K562 (cell line): ENCODE data around the gene MARS1. TPM values are rescaled to one million over a fixed set of nuclear protein-coding genes. Genes with fewer than 3 reads are reported as not detected.
A peak's percentile ranks its signal among the peaks of the same experiment; 100 is the strongest.

Experiments
- GTF2A2 ChIP-seq: IDR thresholded peaks from 2 replicates; pipeline ENCODE4 v1.6.1; 2016; ENCODE audit warnings: mild to moderate bottlenecking, missing genetic modification characterization, missing compliant biosample characterization
- HNRNPL ChIP-seq: fragments of 200-400 bp; formaldehyde crosslinking; IDR thresholded peaks from 2 replicates; pipeline ENCODE4 v1.6.1; 2017; ENCODE audit warnings: low read depth, mild to moderate bottlenecking, low read length
- HOXB6 ChIP-seq: fragments of 250-450 bp; sonication (Bioruptor Pico); IDR thresholded peaks from 2 replicates; pipeline ENCODE4 v1.5.1; 2022; ENCODE audit warnings: mild to moderate bottlenecking, borderline replicate concordance
- NFATC3 ChIP-seq: fragments of 450-650 bp; IDR thresholded peaks from 2 replicates; pipeline ENCODE4 v1.6.1; 2017; ENCODE audit warnings: mild to moderate bottlenecking
- PHB ChIP-seq: fragments of 250-450 bp; sonication (Bioruptor Pico); IDR thresholded peaks from 2 replicates; pipeline ENCODE4 v1.5.0; 2021
- PHF8 ChIP-seq: fragments of 200-600 bp; sonication (generic); IDR thresholded peaks from 2 replicates; pipeline ENCODE4 v1.6.1; 2012; ENCODE audit warnings: mixed run types, mild to moderate bottlenecking, inconsistent platforms, low read length, moderate library complexity, borderline replicate concordance
- PTTG1 ChIP-seq: fragments of 450-650 bp; IDR thresholded peaks from 2 replicates; pipeline ENCODE4 v1.6.1; 2016; ENCODE audit warnings: low read depth, mild to moderate bottlenecking, missing genetic modification characterization, missing compliant biosample characterization
- SMARCA5 ChIP-seq: fragments of 450-650 bp; IDR thresholded peaks from 2 replicates; pipeline ENCODE4 v1.6.1; 2016
- SREBF1 ChIP-seq: fragments of 150-350 bp; IDR thresholded peaks from 2 replicates; pipeline ENCODE4 v1.6.1; 2014; ENCODE audit warnings: antibody characterized with exemption, low read depth, low read length, borderline replicate concordance
- SRF ChIP-seq, 2 experiments: fragments of 250-450, 450-650 bp in 1 of 2; sonication (Bioruptor Pico) in 1 of 2; sonication (generic) in 1 of 2; formaldehyde crosslinking; IDR thresholded peaks; 2 replicates each; pipeline versions ENCODE4 v1.5.0 to v1.5.1; 2020 to 2022; ENCODE audit warnings: mild to moderate bottlenecking in 1 of 2, missing genetic modification reagents in 1 of 2
- TGIF2 ChIP-seq: sonication (generic); formaldehyde crosslinking; IDR thresholded peaks from 2 replicates; pipeline ENCODE4 v1.8.1; 2022; ENCODE audit warnings: mild to moderate bottlenecking, missing genetic modification reagents, moderate library complexity
- XRCC5 ChIP-seq: fragments of 200-400 bp; formaldehyde crosslinking; IDR thresholded peaks from 2 replicates; pipeline ENCODE4 v1.6.1; 2017; ENCODE audit warnings: low read depth, mild to moderate bottlenecking, low read length
- ZBTB7A ChIP-seq: IDR thresholded peaks from 2 replicates; pipeline ENCODE4 v1.6.1; 2011; ENCODE audit warnings: low read depth, mild to moderate bottlenecking, low read length, moderate library complexity, borderline replicate concordance; ENCODE audit not compliant: control insufficient read depth
- ZNF146 ChIP-seq: IDR thresholded peaks from one replicate; pipeline ENCODE4 v1.6.1; 2018; ENCODE audit warnings: missing compliant biosample characterization; ENCODE audit not compliant: unreplicated experiment
- ZNF282 ChIP-seq: sonication (generic); formaldehyde crosslinking; IDR thresholded peaks from 2 replicates; pipeline ENCODE4 v1.8.1; 2023; ENCODE audit warnings: missing genetic modification reagents
- ZNF354B ChIP-seq: fragments of 250-450 bp; sonication (Bioruptor Pico); IDR thresholded peaks from 2 replicates; pipeline ENCODE4 v1.4.0; 2020
- ZNF431 ChIP-seq: sonication (generic); formaldehyde crosslinking; IDR thresholded peaks from 2 replicates; pipeline ENCODE4 v1.8.0; 2022; ENCODE audit warnings: mild to moderate bottlenecking, missing genetic modification reagents
- ZNF507 ChIP-seq: conservative IDR thresholded peaks from 2 replicates; pipeline ENCODE4 v1.6.1; 2017; ENCODE audit warnings: missing genetic modification characterization, missing compliant biosample characterization
- polyA plus RNA-seq, 8 experiments: library from polyadenylated mRNA; depleted of rRNA in 4 of 8; stranded (reverse) in 5 of 8; unstranded in 3 of 8; fragments of >200 nt; fragmentation: Nextera tagmentation in 2 of 8; fragmentation: Illumina TruSeq in 1 of 8; extraction: Ambion mirVana in 2 of 8; extraction: Trizol in 1 of 8; gene quantifications; 2 replicates each; pipeline versions ENCODE4 v1.2.1 to v1.2.3, GENCODE V29; 2011 to 2014; ENCODE audit warnings: inconsistent platforms in 1 of 8, missing spikeins in 1 of 8
- total RNA-seq, 7 experiments: library from RNA; depleted of rRNA in 6 of 7; stranded (reverse); fragments of >200 nt in 6 of 7; fragmentation: Illumina TruSeq in 2 of 7; extraction: Trizol in 2 of 7; gene quantifications; 2 replicates each; pipeline versions ENCODE4 v1.2.1 to v1.2.3, GENCODE V29; 2011 to 2021; ENCODE audit warnings: low replicate concordance in 1 of 7
- TF ChIP-seq, protein P1 (sequence below): fragments of 450-650 bp; IDR thresholded peaks from 2 replicates; pipeline ENCODE4 v1.6.1; 2016; ENCODE audit warnings: low read depth
- TF ChIP-seq, protein P2 (sequence below): fragments of 250-450 bp; sonication (Bioruptor Pico); IDR thresholded peaks from 2 replicates; pipeline ENCODE4 v1.8.0; 2022; ENCODE audit warnings: inconsistent platforms, mild to moderate bottlenecking, moderate library complexity, borderline replicate concordance
- TF ChIP-seq, protein P3 (sequence below): sonication (generic); formaldehyde crosslinking; IDR thresholded peaks from 2 replicates; pipeline ENCODE4 v1.8.0; 2022; ENCODE audit warnings: mild to moderate bottlenecking, missing genetic modification reagents

MARS1 gene
- total and polyA plus RNA-seq, 9 of the 15 experiments (the other 6 are each of a cell fraction or from before 2014, with no cell fraction given) = 117 to 382 (median 220) TPM

DNA sequence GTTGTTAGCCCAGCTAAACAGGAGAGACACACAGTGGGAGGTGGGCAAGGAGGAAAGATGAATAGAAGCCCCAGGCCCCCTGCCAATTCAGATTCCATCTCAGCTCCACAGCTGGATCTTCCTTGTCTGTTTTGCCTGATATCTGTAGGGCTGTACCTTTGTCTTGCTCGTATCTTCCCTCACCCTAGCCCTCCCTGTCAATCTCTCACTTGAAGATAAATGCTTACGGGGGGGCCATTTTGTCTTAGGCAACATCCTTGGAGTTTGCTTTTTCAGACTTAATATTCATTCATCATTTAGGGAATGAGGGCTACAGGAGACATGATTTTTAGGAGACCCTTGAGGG lies 64.4 kb downstream of the MARS1 start (continued):
- TF ChIP-seq HNRNPL = no peak
- TF ChIP-seq PHB (CRISPR knock-in tag) = no peak
- TF ChIP-seq ZBTB7A = peak; percentile 88
- TF ChIP-seq XRCC5 = no peak
- TF ChIP-seq NFATC3 = no peak
- TF ChIP-seq ZNF431 (CRISPR knock-in tag) = no peak
- no peak for TF ChIP-seq TGIF2 (CRISPR knock-in tag)
- TF ChIP-seq SMARCA5 = no peak
- TF ChIP-seq SREBF1 = no peak
- TF ChIP-seq ZNF282 = no peak
- TF ChIP-seq, protein P1, sequence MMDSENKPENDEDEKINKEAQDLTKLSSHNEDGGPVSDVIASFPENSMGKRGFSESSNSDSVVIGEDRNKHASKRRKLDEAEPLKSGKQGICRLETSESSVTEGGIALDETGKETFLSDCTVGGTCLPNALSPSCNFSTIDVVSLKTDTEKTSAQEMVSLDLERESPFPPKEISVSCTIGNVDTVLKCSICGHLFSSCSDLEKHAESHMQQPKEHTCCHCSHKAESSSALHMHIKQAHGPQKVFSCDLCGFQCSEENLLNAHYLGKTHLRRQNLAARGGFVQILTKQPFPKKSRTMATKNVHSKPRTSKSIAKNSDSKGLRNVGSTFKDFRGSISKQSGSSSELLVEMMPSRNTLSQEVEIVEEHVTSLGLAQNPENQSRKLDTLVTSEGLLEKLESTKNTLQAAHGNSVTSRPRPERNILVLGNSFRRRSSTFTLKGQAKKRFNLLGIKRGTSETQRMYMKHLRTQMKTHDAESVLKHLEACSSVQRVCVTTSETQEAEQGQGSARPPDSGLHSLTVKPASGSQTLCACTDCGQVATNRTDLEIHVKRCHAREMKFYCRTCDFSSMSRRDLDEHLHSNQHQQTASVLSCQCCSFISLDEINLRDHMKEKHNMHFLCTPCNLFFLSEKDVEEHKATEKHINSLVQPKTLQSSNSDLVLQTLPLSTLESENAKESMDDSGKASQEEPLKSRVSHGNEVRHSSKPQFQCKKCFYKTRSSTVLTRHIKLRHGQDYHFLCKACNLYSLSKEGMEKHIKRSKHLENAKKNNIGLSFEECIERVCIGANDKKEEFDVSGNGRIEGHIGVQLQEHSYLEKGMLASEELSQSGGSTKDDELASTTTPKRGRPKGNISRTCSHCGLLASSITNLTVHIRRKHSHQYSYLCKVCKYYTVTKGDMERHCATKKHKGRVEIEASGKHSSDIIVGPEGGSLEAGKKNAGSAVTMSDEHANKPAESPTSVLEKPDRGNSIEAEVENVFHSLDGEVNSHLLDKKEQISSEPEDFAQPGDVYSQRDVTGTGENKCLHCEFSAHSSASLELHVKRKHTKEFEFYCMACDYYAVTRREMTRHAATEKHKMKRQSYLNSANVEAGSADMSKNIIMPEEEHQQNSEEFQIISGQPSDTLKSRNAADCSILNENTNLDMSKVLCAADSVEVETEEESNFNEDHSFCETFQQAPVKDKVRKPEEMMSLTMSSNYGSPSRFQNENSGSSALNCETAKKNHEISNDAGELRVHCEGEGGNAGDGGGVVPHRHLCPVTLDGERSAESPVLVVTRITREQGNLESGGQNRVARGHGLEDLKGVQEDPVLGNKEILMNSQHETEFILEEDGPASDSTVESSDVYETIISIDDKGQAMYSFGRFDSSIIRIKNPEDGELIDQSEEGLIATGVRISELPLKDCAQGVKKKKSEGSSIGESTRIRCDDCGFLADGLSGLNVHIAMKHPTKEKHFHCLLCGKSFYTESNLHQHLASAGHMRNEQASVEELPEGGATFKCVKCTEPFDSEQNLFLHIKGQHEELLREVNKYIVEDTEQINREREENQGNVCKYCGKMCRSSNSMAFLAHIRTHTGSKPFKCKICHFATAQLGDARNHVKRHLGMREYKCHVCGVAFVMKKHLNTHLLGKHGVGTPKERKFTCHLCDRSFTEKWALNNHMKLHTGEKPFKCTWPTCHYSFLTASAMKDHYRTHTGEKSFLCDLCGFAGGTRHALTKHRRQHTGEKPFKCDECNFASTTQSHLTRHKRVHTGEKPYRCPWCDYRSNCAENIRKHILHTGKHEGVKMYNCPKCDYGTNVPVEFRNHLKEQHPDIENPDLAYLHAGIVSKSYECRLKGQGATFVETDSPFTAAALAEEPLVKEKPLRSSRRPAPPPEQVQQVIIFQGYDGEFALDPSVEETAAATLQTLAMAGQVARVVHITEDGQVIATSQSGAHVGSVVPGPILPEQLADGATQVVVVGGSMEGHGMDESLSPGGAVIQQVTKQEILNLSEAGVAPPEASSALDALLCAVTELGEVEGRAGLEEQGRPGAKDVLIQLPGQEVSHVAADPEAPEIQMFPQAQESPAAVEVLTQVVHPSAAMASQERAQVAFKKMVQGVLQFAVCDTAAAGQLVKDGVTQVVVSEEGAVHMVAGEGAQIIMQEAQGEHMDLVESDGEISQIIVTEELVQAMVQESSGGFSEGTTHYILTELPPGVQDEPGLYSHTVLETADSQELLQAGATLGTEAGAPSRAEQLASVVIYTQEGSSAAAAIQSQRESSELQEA = no peak
- no peak for TF ChIP-seq ZNF354B
- TF ChIP-seq ZNF146 (CRISPR knock-in tag) = no peak
- peak; percentile 58; the same call in 1 of the 2 replicates for TF ChIP-seq HOXB6
- no peak for TF ChIP-seq ZNF507 (tag)
- TF ChIP-seq GTF2A2 = no peak
- no peak for TF ChIP-seq PTTG1 (tag)
- TF ChIP-seq, protein P2, sequence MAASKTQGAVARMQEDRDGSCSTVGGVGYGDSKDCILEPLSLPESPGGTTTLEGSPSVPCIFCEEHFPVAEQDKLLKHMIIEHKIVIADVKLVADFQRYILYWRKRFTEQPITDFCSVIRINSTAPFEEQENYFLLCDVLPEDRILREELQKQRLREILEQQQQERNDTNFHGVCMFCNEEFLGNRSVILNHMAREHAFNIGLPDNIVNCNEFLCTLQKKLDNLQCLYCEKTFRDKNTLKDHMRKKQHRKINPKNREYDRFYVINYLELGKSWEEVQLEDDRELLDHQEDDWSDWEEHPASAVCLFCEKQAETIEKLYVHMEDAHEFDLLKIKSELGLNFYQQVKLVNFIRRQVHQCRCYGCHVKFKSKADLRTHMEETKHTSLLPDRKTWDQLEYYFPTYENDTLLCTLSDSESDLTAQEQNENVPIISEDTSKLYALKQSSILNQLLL = no peak
- TF ChIP-seq, protein P3, sequence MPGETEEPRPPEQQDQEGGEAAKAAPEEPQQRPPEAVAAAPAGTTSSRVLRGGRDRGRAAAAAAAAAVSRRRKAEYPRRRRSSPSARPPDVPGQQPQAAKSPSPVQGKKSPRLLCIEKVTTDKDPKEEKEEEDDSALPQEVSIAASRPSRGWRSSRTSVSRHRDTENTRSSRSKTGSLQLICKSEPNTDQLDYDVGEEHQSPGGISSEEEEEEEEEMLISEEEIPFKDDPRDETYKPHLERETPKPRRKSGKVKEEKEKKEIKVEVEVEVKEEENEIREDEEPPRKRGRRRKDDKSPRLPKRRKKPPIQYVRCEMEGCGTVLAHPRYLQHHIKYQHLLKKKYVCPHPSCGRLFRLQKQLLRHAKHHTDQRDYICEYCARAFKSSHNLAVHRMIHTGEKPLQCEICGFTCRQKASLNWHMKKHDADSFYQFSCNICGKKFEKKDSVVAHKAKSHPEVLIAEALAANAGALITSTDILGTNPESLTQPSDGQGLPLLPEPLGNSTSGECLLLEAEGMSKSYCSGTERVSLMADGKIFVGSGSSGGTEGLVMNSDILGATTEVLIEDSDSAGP = no peak
- no peak for TF ChIP-seq SRF (CRISPR knock-in tag; IDR thresholded peaks at IDR 0.05)
- TF ChIP-seq PHF8 = no peak
